ENCODE results near the gene ADORA2A. TPM values are rescaled to one million over a fixed set of nuclear protein-coding genes. Genes with fewer than 3 reads are reported as not detected.
"Not testable (repeated sequence)": the region's sequence is repeated elsewhere in the genome, so short reads cannot be mapped to it uniquely, and the experiment has no call there.

Gene ADORA2A
- total RNA-seq, 1 experiment from 2014 or later: 8.7 TPM

- H3K27ac ChIP-seq: no peak overlapping the region
- peaks cover 9% of the 10 kb centered on the region; the same call in 1 of the 2 replicates for H3K4me1 ChIP-seq
- H3K27me3 ChIP-seq: no peaks in the 10 kb centered on the region
- no peaks in the 10 kb centered on the region for H3K36me3 ChIP-seq
- H3K9me3 ChIP-seq (replicated peaks): no peaks in the 10 kb centered on the region
- DNase-seq: no peak
- H3K4me3 ChIP-seq: no peak overlapping the region
Observed at GRCh38 chr22:24482998-24483397, 55.6 kb downstream of the ADORA2A start.

DNA sequence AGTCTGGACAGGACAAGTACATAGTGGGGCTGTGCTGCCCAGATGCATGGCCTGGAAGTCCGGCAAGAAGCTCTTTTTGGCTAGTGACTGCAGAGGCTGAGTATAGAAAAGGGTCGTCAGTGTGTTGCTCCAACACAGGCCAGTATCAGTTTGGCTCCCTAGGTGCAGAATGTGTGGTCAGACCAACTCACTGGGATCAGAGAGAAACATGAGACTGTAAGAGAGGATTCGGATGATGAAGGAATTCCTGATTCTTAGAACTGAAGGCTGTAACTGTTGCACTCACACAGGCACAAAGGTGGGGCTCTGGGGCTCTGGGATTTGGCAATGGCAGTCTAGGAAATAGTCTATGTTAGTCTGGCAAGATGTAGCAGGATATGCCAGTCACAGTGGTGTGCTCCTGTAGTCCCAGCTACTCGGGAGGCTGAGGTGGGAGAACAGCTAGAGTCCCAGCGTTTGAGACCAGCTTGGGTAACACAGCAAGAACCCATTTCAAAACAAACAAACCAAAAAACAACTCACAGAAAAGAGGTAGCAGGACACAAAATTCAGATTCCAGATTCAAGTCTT lies 56.7 kb downstream of the ADORA2A start:
- DNase-seq: no peak
- Histone ChIP-seq H3K9me3 (replicated peaks) (no peaks in the 10 kb centered on the region), H3K36me3 (no peaks in the 10 kb centered on the region), H3K4me3 (no peak overlapping the region), H3K4me1 (peaks cover 9% of the 10 kb centered on the region; the same call in 1 of the 2 replicates), H3K27ac (no peak overlapping the region), H3K27me3 (no peaks in the 10 kb centered on the region)

GRCh38 chr22:24485170-24485569 lies 57.8 kb downstream of the ADORA2A start:
- no peak for DNase-seq
- Histone ChIP-seq H3K36me3 (no peaks in the 10 kb centered on the region), H3K4me1 (peaks cover 9% of the 10 kb centered on the region; the same call in 1 of the 2 replicates), H3K27me3 (no peaks in the 10 kb centered on the region), H3K9me3 (replicated peaks) (no peaks in the 10 kb centered on the region), H3K4me3 (no peak overlapping the region), H3K27ac (no peak overlapping the region)

DNA sequence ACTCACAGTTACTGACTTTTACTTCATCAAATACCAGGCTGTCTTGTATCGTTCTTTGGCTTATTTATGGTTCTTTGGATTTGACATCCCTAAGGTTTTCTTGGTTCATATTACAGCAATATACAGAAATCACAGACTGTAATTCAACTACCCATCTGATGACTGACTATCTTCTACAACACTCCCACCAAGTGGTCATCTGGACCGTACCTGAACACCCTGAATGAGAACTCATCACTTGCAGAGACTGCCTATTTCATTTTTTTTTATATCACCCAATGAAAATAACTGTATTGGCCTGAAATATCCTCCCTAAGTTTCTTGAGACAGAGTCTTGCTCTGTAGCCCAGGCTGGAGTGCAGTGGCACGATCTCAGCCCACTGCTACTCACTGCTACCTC lies 58.2 kb downstream of the ADORA2A start:
- Histone ChIP-seq H3K36me3 (no peaks in the 10 kb centered on the region), H3K9me3 (replicated peaks) (no peaks in the 10 kb centered on the region), H3K4me3 (no peak overlapping the region), H3K27ac (no peak overlapping the region), H3K4me1 (peaks cover 9% of the 10 kb centered on the region; the same call in 1 of the 2 replicates), H3K27me3 (no peaks in the 10 kb centered on the region)
- no peak for DNase-seq

DNA sequence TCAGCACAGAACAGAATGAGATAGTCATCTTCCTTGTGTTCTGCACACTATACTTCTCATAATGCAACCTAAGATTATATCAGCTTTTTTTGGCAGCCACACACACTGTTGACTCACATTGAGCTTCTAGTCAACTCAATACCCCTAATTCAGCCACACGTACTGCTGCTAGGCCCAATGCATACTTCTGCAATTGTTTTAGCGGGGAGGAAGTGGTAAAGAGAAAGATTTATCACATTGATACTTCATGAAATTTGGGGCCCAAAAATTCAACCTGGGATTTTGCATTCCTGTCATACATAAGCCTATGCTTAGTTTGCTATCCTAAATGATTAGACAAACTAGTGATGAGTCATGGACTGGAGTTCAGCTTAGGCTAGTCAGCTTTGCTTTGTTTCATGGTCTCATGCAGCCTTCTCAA lies 59.1 kb downstream of the ADORA2A start:
- no peak for DNase-seq
- H3K36me3 ChIP-seq: no peaks in the 10 kb centered on the region
- no peak overlapping the region for H3K27ac ChIP-seq

DNA sequence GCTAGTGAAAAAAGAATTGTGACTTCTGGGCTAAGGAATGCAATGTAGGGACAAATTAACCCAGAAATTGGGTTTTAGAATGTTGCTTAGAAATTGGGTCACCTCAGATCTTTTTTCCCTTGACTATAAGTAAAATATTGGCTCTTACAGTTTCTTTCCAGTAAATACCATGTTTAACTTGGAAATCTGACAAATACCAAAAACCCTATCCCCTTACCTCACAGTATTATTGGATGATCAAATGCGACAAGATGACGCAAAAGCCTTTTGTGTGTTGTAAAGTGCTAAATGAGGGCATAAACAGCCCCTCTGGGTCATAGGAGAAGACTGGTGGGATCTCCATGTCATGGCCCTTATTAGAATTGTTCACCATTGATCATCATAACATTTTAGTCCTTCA lies 61.6 kb downstream of the ADORA2A start:
- no peaks in the 10 kb centered on the region for H3K9me3 ChIP-seq (replicated peaks)
- DNase-seq: no peak

More for the DNA sequence above, 59.1 kb downstream of the ADORA2A start:
- H3K4me3 ChIP-seq: no peak overlapping the region
- no peaks in the 10 kb centered on the region for H3K27me3 ChIP-seq
- H3K9me3 ChIP-seq (replicated peaks): no peaks in the 10 kb centered on the region
- peaks cover 9% of the 10 kb centered on the region; the same call in 1 of the 2 replicates for H3K4me1 ChIP-seq

DNA sequence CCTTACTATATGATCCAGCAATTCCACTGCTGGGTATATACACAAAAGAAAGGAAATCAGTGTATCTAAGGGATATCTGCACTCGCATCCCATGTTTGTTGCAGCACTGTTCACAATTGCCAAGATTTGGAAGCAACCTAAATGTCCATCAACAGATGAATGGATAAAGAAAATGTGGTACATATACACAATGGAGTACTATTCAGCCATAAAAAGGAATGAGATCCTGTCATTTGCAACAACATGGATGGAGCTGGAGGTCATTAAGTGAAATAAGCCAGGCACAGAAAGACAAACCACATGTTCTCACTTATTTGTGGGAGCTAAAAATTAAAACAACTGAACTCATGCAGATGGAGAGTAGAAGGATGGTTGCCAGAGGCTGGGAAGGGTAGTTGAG lies 62.0 kb downstream of the ADORA2A start:
- not testable (repeated sequence) for H3K4me3 ChIP-seq; H3K4me1 ChIP-seq; H3K36me3 ChIP-seq; H3K9me3 ChIP-seq (replicated peaks); H3K27ac ChIP-seq; DNase-seq; H3K27me3 ChIP-seq

More for the DNA sequence above, 61.6 kb downstream of the ADORA2A start:
- H3K27me3 ChIP-seq: no peaks in the 10 kb centered on the region
- no peak overlapping the region for H3K27ac ChIP-seq
- peaks cover 6% of the 10 kb centered on the region; the same call in 1 of the 2 replicates for H3K4me1 ChIP-seq
- no peaks in the 10 kb centered on the region for H3K36me3 ChIP-seq
- no peak overlapping the region for H3K4me3 ChIP-seq

Other genes starting within 250 kb of the ADORA2A start
- gene SUSD2, start 246.1 kb upstream of the ADORA2A start, total RNA-seq (2014; rRNA removed; shearing (Covaris generic)): 0.08 TPM in 1 of 2 replicates, not detected in the other
- gene GGT5, start 182.5 kb upstream of the ADORA2A start, total RNA-seq (2014; rRNA removed; shearing (Covaris generic)): 0.91 and 2.0 TPM in 2 replicates
- gene SPECC1L, start 156.8 kb upstream of the ADORA2A start, total RNA-seq (2014; rRNA removed; shearing (Covaris generic)): 39.7 and 41.3 TPM in 2 replicates
- 0.04 TPM in 1 of 2 replicates, not detected in the other for gene UPB1, start 67.7 kb downstream of the ADORA2A start, total RNA-seq (2014; rRNA removed; shearing (Covaris generic))
- 68.4 and 81.0 TPM in 2 replicates for gene GUCD1, start 127.5 kb downstream of the ADORA2A start, total RNA-seq (2014; rRNA removed; shearing (Covaris generic))
- 252 and 278 TPM in 2 replicates for gene SNRPD3, start 128.4 kb downstream of the ADORA2A start, total RNA-seq (2014; rRNA removed; shearing (Covaris generic))
- 0.35 and 0.95 TPM in 2 replicates for gene LRRC75B, start 165.5 kb downstream of the ADORA2A start, total RNA-seq (2014; rRNA removed; shearing (Covaris generic))
- gene GGT1, start 175.6 kb downstream of the ADORA2A start, total RNA-seq (2014; rRNA removed; shearing (Covaris generic)): 2.6 and 2.8 TPM in 2 replicates

All from SJCRH30 (cell line).